ENCODE measurements around the gene EPB41L4B.
"Not testable (repeated sequence)": the region's sequence is repeated elsewhere in the genome, so short reads cannot be mapped to it uniquely, and the experiment has no call there.

Gene EPB41L4B

GRCh38 chr9:109289931-109290330, 30.9 kb downstream of the EPB41L4B start:
- Mint-ChIP-seq H3K27ac (no peak overlapping the region), H3K27me3 (peaks cover 3% of the 10 kb centered on the region), H3K4me3 (no peak overlapping the region), H3K36me3 (no peaks in the 10 kb centered on the region), H3K9me3 (no peaks in the 10 kb centered on the region), H3K4me1 (peaks cover under 1% of the 10 kb centered on the region)

- Mint-ChIP-seq H3K27me3 (peaks cover 3% of the 10 kb centered on the region), H3K4me1 (no peaks in the 10 kb centered on the region), H3K4me3 (no peak overlapping the region), H3K27ac (no peak overlapping the region), H3K36me3 (no peaks in the 10 kb centered on the region), H3K9me3 (no peaks in the 10 kb centered on the region)
Measured at GRCh38 chr9:109289186-109289585, 31.7 kb downstream of the EPB41L4B start.

GRCh38 chr9:109286981-109287380, 33.9 kb downstream of the EPB41L4B start:
- H3K4me1 Mint-ChIP-seq: no peaks in the 10 kb centered on the region
- H3K4me3 Mint-ChIP-seq: no peak overlapping the region
- no peaks in the 10 kb centered on the region for H3K36me3 Mint-ChIP-seq
- H3K27me3 Mint-ChIP-seq: peaks cover 3% of the 10 kb centered on the region
- no peaks in the 10 kb centered on the region for H3K9me3 Mint-ChIP-seq
- no peak overlapping the region for H3K27ac Mint-ChIP-seq

GRCh38 chr9:109286571-109286977, 34.3 kb downstream of the EPB41L4B start:
- Mint-ChIP-seq H3K36me3 (no peaks in the 10 kb centered on the region), H3K27ac (no peak overlapping the region), H3K27me3 (peaks cover 5% of the 10 kb centered on the region), H3K9me3 (no peaks in the 10 kb centered on the region), H3K4me3 (no peak overlapping the region), H3K4me1 (no peaks in the 10 kb centered on the region)

- H3K36me3 Mint-ChIP-seq, H3K27ac Mint-ChIP-seq, H3K4me1 Mint-ChIP-seq: not testable (repeated sequence)
Measured at GRCh38 chr9:109283672-109284071, 37.2 kb downstream of the EPB41L4B start.

GRCh38 chr9:109283012-109283411, 37.8 kb downstream of the EPB41L4B start:
- peaks cover 6% of the 10 kb centered on the region for H3K27me3 Mint-ChIP-seq
- no peaks in the 10 kb centered on the region for H3K9me3 Mint-ChIP-seq
- H3K4me3 Mint-ChIP-seq: no peak overlapping the region
- H3K36me3 Mint-ChIP-seq: no peaks in the 10 kb centered on the region
- no peaks in the 10 kb centered on the region for H3K4me1 Mint-ChIP-seq
- H3K27ac Mint-ChIP-seq: no peak overlapping the region

More at GRCh38 chr9:109283672-109284071, 37.2 kb downstream of the EPB41L4B start:
- not testable (repeated sequence) for H3K9me3 Mint-ChIP-seq, H3K4me3 Mint-ChIP-seq, H3K27me3 Mint-ChIP-seq

GRCh38 chr9:109282302-109282701, 38.6 kb downstream of the EPB41L4B start:
- H3K9me3 Mint-ChIP-seq: no peaks in the 10 kb centered on the region
- H3K4me1 Mint-ChIP-seq: no peaks in the 10 kb centered on the region
- H3K4me3 Mint-ChIP-seq: no peak overlapping the region
- peaks cover 6% of the 10 kb centered on the region for H3K27me3 Mint-ChIP-seq
- H3K27ac Mint-ChIP-seq: no peak overlapping the region
- H3K36me3 Mint-ChIP-seq: no peaks in the 10 kb centered on the region

GRCh38 chr9:109281518-109281917, 39.3 kb downstream of the EPB41L4B start:
- Mint-ChIP-seq H3K27ac (no peak overlapping the region), H3K36me3 (no peaks in the 10 kb centered on the region), H3K9me3 (no peaks in the 10 kb centered on the region), H3K4me3 (no peak overlapping the region), H3K4me1 (no peaks in the 10 kb centered on the region), H3K27me3 (peaks cover 8% of the 10 kb centered on the region)

GRCh38 chr9:109278848-109279247, 42.0 kb downstream of the EPB41L4B start:
- H3K9me3 Mint-ChIP-seq: no peaks in the 10 kb centered on the region
- no peak overlapping the region for H3K4me3 Mint-ChIP-seq
- H3K27me3 Mint-ChIP-seq: peaks cover 11% of the 10 kb centered on the region
- H3K36me3 Mint-ChIP-seq: no peaks in the 10 kb centered on the region
- no peak overlapping the region for H3K27ac Mint-ChIP-seq
- no peaks in the 10 kb centered on the region for H3K4me1 Mint-ChIP-seq

- no peaks in the 10 kb centered on the region for H3K36me3 Mint-ChIP-seq
- no peak overlapping the region for H3K4me3 Mint-ChIP-seq
- H3K27ac Mint-ChIP-seq: no peak overlapping the region
- H3K27me3 Mint-ChIP-seq: peaks cover 11% of the 10 kb centered on the region
- H3K9me3 Mint-ChIP-seq: no peaks in the 10 kb centered on the region
- H3K4me1 Mint-ChIP-seq: no peaks in the 10 kb centered on the region
Measured at GRCh38 chr9:109278216-109278615, 42.6 kb downstream of the EPB41L4B start.

GRCh38 chr9:109277451-109277850, 43.4 kb downstream of the EPB41L4B start:
- Mint-ChIP-seq H3K36me3 (no peaks in the 10 kb centered on the region), H3K4me3 (no peak overlapping the region), H3K9me3 (no peaks in the 10 kb centered on the region), H3K27me3 (peaks cover 11% of the 10 kb centered on the region), H3K27ac (no peak overlapping the region), H3K4me1 (no peaks in the 10 kb centered on the region)

GRCh38 chr9:109276469-109277440, 44.1 kb downstream of the EPB41L4B start:
- Mint-ChIP-seq H3K36me3 (no peaks in the 10 kb centered on the region), H3K9me3 (no peaks in the 10 kb centered on the region), H3K27me3 (peaks cover 7% of the 10 kb centered on the region), H3K4me1 (no peaks in the 10 kb centered on the region), H3K4me3 (no peak overlapping the region), H3K27ac (no peak overlapping the region)

- Mint-ChIP-seq H3K4me1 (no peaks in the 10 kb centered on the region), H3K4me3 (no peak overlapping the region), H3K36me3 (no peaks in the 10 kb centered on the region), H3K27ac (no peak overlapping the region), H3K27me3 (peaks cover 6% of the 10 kb centered on the region), H3K9me3 (no peaks in the 10 kb centered on the region)
Measured at GRCh38 chr9:109274884-109275730, 45.8 kb downstream of the EPB41L4B start.

- Mint-ChIP-seq H3K27me3 (peaks cover 6% of the 10 kb centered on the region), H3K4me3 (no peak overlapping the region), H3K4me1 (no peaks in the 10 kb centered on the region), H3K36me3 (no peaks in the 10 kb centered on the region), H3K27ac (no peak overlapping the region), H3K9me3 (no peaks in the 10 kb centered on the region)
Measured at GRCh38 chr9:109273869-109274268, 47.0 kb downstream of the EPB41L4B start.

GRCh38 chr9:109272745-109273144, 48.1 kb downstream of the EPB41L4B start:
- H3K27me3 Mint-ChIP-seq: peaks cover 6% of the 10 kb centered on the region
- no peaks in the 10 kb centered on the region for H3K9me3 Mint-ChIP-seq
- H3K4me1 Mint-ChIP-seq: no peaks in the 10 kb centered on the region
- no peak overlapping the region for H3K27ac Mint-ChIP-seq
- no peaks in the 10 kb centered on the region for H3K36me3 Mint-ChIP-seq
- no peak overlapping the region for H3K4me3 Mint-ChIP-seq

- H3K4me1 Mint-ChIP-seq: no peaks in the 10 kb centered on the region
- H3K27me3 Mint-ChIP-seq: peaks cover 5% of the 10 kb centered on the region
- H3K36me3 Mint-ChIP-seq: no peaks in the 10 kb centered on the region
- H3K27ac Mint-ChIP-seq: no peak overlapping the region
- H3K4me3 Mint-ChIP-seq: no peak overlapping the region
- H3K9me3 Mint-ChIP-seq: no peaks in the 10 kb centered on the region
Measured at GRCh38 chr9:109272045-109272444, 48.8 kb downstream of the EPB41L4B start.

Data from activated naive CD4-positive, alpha-beta T cell treated with anti-CD3 and anti-CD28 coated beads, Interleukin-2, amount 50 U/mL, for 24 hours (primary cell).